Activated gamma-delta T cell treated with Interleukin-2 at 50 U/mL for 16 hours (primary cell): ENCODE results near the gene PTP4A1.
"Not testable (repeated sequence)": the region's sequence is repeated elsewhere in the genome, so short reads cannot be mapped to it uniquely, and the experiment has no call there.

Experiments
- DNase-seq: peaks from one replicate; pipeline ENCODE4 v3.0.0-alpha.2; 2020

The PTP4A1 gene

DNA sequence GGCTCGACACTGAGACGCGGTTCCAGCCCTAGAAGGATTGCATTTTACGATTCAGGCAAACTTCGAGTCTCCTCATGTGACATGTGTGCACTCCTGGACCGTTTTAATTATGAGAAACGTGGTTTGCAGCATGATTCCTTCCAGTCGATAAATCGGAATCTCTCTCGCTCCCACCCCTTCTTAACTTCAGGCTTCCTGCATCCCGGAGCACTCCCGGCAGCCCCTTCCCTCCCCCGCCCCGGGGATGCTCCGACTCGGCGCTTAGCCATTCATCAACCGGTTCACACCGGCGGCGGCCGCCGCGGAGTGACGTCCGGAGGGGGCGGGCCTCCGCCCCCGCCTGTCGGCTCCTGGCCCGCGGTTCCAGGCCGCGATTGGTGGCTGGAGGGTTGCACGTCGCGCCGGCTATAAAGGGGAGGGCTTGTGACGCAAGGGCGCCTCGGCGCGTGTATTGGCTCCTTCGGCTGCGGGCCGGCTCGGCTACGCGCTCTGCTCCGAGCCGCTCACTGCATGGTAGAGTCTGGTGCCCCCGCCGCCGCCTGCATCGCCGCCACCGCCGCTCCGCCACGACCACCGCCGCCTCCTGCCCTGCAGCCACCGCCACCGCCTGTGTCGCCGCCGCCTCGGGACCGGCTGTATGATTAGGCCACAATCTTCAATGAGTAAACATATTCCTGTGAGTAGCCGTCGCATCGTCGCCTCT is at the start of gene PTP4A1, which contains the start of gene LOC128125822:
Gene PTP4A1, plus strand, starts transcription at position 437 of the 703 bp plus-strand sequence. CDS start 4,401 bp downstream, outside the sequence.
Gene LOC128125822, plus strand, starts transcription at position 437 of the 703 bp plus-strand sequence.
- peak; percentile 94 for DNase-seq

- DNase-seq: not testable (repeated sequence)
Measured at GRCh38 chr6:63522911-63523287, 49.4 kb upstream of the PTP4A1 start.

DNA sequence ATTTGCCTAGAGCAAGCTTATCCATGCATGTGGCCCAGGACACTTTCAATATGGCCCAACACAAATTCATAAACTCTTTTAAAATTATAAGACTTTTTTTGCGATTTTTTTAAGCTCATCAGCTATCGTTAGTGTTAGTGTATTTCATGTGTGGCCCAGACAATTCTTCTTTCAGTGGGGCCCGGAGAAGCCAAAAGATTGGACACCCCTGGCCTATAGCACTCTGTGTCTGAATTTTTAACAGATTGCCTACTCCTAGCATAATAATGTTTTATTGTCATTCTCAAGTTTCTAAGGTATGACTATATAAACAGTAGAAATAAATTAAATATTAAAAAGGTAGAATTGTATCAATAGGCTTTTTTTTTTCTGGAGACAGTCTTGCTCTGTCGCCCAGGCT is 48.6 kb upstream of the PTP4A1 start:
- DNase-seq: no peak

- no peak for DNase-seq
Measured at GRCh38 chr6:63525186-63525878, 46.9 kb upstream of the PTP4A1 start.

GRCh38 chr6:63526931-63527330 is 45.3 kb upstream of the PTP4A1 start:
- DNase-seq: no peak

DNA sequence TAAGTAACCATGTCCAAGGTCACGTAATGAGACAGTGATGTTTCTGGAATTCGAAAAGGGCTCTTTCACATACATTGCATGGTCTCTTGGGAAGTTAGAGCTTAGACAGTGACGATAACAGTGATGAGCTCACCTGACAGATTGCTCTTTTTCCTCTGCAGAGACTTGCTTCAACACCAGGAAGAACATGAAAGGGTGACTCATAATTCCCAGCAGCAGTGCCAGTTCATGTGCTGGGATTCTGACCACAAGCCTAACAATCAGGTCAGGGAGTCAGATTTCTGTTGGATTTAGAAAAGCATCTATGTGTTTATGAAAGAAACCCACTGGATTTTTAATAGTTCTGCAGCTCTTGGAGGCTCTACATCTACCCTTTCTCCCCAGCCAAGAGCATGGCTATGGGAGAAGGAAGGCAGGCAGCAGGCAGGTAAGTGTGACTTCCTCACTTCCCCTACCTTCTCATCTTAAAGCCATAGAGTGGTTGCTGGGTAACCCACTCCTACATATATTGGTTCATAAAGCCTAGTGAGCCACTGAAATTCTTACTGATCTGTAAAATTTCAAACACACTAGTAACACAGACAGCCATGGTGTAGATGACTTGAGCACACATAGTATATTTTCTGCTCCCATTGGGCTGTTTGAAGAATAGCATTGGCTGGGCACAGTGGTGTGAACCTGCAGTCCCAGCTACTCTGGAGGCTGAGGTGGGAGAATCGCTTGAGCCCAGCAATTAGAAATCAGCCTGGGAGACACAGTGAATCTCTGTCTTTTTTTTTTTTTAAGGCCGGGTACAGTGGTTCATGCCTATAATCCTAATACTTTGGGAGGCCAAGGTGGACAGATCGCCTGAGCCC is 44.4 kb upstream of the PTP4A1 start:
- DNase-seq: no peak

- DNase-seq: no peak
Measured at GRCh38 chr6:63529498-63529897, 42.8 kb upstream of the PTP4A1 start.

- no peak for DNase-seq
Measured at GRCh38 chr6:63530182-63530581, 42.1 kb upstream of the PTP4A1 start.

GRCh38 chr6:63530991-63531390 is 41.3 kb upstream of the PTP4A1 start:
- DNase-seq: no peak

GRCh38 chr6:63533026-63533425 is 39.3 kb upstream of the PTP4A1 start:
- DNase-seq: no peak

DNA sequence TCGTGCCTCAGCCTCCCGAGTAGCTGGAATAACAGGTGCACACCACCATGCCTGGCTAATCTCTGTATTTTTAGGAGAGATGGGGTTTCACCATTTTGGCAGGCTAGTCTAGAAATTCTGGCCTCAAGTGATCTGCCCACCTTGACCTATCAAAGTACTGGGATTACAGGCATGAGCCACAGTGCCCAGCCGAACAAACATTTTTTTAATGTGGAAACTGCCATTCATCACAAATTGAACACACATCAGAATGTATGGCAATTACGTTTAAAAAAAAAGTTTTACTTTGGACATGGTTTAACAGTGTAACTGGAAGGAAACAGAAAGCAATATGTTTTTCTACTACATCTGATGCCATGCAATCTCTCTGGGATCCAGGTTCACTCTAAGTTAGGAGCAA is 38.3 kb upstream of the PTP4A1 start:
- DNase-seq: no peak

- no peak for DNase-seq
Measured at GRCh38 chr6:63537201-63537958, 34.9 kb upstream of the PTP4A1 start.

DNA sequence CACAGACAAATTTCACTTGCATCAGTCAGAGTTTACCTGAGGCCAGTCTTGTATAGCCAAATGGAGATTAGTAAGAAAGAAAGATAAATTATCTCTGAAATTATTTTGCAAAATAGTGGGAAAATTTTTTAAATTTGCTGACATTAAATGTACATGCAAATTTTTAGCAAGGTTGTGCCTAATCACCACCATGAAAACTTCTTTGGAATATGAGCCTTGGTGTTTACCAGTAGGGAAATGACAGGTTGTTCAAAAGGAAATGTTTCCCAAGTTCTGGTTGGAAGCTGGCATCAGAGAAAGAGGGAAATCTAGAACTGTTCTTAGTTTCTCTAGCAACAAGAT is 34.4 kb upstream of the PTP4A1 start:
- no peak for DNase-seq

DNA sequence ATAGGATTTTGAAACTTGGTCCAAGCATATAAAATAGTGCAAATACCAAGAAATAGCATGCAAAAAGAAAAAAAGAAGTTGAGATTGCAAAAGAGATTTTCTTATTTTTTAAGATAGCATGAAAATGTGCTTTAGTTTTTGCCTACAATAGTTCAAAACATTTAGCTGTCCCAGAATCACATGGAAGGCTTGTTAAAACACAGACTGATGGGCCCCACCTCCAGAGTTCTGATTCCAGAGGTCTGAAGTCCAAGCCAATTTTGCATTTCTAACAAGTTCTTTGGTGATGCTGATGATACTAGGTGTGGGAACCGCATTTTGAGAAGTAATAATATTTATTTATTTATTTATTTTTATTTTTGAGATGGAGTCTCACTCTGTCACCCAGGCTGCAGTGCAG is 33.7 kb upstream of the PTP4A1 start:
- DNase-seq: no peak

DNA sequence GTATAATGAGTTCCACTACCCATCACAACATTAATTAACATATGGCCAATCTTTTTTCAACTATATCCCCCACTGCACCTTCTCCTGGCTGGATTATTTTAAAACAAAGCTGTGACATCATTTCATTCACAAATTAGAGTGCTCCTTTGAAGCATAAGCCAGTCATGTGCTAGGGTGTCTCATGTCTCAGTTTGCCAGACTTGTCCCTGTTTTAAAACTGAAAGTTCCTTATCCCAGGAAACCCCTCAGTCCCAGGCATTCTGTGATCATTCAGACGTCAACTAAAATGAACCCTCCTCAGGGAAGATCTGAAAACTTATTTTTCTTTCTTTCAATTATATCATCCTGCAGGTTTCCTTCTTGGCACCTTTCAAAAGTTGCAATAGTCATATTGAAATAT is 29.3 kb upstream of the PTP4A1 start:
- no peak for DNase-seq

GRCh38 chr6:63543982-63544381 is 28.3 kb upstream of the PTP4A1 start:
- DNase-seq: no peak

DNA sequence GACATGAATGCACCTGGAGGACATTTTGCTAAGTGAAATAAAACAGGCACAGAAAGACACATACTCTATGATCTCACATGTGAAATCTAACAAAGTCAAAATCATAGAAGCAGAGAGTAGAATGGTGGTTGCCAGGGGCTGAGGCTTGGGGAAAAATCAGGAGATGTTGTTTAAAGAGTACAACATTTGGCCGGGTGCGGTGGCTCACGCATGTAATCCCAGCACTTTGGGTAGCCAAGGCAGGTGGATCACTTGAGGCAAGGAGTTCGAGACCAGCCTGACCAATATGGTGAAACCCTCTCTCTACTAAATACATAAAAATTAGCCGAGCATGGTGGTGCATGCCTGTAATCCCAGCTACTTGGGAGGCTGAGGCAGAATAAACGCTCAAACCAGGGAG is 26.0 kb upstream of the PTP4A1 start:
- no peak for DNase-seq

DNA sequence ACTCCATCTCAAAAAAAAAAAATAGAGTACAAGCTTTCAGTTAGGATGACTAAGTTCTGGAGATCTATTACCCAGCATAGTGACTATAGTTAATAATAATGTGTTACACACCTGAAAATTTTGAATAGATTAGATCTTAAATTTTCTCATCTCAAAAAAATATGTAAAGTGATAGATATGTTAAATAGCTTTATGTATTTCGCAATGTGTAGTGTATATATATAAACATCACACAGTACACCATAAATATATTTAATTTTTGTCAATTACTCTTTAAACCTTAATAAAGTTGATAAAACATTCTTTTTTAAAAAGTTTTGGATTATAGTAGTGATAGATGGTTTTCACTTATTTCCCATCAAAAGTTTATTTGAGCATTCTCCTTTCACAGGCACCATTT is 25.6 kb upstream of the PTP4A1 start:
- DNase-seq: no peak

DNA sequence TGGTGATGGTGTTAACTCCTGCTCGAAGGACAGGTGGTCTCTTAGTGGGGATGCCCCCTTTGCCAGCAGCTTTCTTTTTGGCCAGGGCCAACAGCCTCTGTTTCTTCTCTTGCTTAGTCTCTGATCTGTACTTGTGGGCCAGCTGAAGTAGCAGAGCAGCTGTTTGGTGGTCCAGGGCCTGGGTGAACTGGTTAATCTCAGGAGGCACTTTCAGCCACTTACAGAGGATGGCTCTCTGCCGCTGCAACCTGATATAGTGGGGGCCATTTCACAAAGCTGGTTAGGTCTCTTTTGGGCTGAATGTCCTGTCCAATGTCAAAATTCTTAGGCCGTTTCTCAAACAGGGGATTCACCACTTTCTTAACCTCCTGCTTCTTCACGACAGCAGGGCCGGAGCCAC is 23.2 kb upstream of the PTP4A1 start:
- no peak for DNase-seq

DNA sequence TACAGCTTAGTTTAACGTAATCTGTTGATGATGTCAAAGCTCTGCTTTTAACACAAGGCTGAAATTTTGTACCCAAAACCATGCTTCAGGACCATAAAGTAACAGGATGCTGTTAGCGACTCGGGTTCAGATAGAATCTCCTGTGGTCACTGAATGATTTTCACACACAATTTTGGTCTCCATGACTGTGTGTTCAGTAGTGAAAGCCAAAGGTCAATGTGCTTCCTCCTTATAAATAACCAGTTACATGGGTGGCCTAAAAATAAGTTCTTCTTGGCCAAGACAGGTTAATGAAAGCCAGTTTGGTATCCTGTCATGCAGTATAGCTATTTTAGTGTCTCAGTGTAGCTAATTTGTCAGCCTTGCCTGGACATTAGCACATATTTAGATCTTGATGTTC is 19.1 kb upstream of the PTP4A1 start:
- DNase-seq: no peak

DNA sequence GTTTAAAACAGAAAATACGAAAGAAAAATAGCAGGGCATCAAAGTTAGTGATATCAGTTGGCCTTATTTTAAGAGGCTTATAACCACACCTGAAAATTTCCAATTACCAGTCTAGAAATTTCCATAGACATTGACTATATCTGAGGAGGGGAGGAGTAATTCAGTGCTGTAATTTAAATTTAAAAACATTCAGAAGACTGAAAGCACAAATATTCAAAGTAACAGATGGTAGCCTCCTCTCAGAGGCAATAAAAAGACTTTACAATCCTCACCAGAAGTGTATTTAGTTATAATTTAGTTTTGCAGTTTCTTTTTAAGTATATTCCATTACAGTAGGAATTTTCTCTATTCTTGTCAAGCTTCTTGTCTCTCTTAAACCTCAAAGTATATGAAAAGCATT is 18.4 kb upstream of the PTP4A1 start:
- no peak for DNase-seq

DNA sequence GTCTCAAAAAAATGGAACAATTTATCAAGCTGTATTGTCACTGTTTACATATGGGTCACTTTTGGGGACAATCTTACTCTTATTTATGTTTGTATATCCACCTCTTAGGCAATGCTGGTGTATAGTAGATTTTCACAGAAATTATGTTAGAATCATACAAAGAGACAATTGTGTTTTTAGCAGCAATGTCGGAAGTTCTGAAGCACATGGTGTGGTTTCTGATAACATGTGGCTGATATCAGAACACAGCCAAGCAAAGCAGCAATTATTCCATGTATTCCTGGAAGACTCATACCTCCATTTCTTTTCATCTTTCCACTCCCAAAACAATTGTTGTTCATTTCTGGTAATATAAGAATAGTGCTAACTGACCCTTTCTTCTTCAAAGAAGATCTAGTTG is 17.5 kb upstream of the PTP4A1 start:
- DNase-seq: no peak

DNA sequence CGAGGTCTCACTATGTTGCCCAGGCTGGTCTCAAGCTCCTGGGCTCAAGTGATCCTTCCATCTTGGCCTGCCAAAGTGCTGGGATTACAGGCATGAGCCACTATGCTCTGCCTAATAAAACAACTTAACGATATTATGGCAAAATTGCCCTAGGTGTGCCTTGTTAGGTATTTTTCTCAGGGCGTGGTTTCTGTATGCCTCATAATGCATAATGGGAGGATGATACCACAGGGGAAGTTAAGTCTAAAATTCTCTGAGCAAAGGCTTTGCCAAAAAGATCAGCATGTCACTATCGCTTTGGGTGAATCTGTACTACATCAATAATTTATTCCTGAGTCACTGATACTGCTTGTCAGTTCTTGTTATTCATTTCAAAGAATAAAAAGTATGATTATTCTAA is 15.9 kb upstream of the PTP4A1 start:
- DNase-seq: no peak
